ENCODE data around the gene ISL2.

DNA sequence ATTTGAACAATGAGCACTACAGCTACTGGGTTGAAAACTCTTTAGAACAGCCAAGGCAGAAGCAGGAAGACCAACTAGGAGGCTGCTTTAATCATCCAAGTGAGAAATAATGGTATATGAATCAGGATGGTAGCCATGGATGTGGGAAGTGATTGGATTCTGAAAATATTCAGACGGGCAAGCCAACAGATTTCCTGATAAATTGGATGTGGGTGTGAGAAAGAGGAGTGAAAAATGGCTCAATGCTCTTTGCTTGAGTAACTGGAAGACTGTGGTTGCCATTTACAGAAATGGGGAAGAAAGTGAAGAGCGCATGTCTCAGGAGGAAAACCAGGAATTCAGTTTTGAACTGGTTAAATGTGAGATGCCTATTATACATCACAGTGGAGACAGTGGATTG is 50.4 kb downstream of the ISL2 start:
- TF ChIP-seq CTCF (IDR thresholded peaks at IDR 0.05; ENCODE audit: low read length) = no peak
- no peak for TF ChIP-seq EZH2 (IDR thresholded peaks at IDR 0.05; ENCODE audit: borderline replicate concordance, low read length)
